ENCODE results near the gene RAPGEF5.

DNA sequence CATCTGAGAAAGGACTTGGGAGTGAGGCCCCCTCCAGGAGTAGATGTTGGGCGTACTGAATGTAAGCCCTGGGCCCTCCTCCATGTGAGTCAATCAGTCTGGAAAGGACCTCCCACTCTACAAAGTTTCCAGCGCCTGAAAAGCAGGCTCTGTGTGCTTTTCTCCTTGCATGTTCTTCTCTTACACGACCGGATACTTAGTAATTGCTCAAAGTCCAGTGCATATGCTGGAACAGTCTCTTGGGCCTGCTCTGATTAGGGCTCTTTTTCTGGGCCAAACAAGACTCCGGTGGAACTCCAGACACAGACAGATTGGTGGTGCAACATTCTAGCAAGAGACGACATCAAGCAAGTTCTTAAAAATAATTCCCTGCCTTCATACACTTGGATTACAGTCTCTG, 38.3 kb upstream of the RAPGEF5 start:
- TF ChIP-seq POLR2A (IDR thresholded peaks at IDR 0.05): no peak
- TF ChIP-seq, protein P1, sequence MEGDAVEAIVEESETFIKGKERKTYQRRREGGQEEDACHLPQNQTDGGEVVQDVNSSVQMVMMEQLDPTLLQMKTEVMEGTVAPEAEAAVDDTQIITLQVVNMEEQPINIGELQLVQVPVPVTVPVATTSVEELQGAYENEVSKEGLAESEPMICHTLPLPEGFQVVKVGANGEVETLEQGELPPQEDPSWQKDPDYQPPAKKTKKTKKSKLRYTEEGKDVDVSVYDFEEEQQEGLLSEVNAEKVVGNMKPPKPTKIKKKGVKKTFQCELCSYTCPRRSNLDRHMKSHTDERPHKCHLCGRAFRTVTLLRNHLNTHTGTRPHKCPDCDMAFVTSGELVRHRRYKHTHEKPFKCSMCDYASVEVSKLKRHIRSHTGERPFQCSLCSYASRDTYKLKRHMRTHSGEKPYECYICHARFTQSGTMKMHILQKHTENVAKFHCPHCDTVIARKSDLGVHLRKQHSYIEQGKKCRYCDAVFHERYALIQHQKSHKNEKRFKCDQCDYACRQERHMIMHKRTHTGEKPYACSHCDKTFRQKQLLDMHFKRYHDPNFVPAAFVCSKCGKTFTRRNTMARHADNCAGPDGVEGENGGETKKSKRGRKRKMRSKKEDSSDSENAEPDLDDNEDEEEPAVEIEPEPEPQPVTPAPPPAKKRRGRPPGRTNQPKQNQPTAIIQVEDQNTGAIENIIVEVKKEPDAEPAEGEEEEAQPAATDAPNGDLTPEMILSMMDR (IDR thresholded peaks at IDR 0.05): no peak
